Measurements from ENCODE around the gene CDH26.

DNA sequence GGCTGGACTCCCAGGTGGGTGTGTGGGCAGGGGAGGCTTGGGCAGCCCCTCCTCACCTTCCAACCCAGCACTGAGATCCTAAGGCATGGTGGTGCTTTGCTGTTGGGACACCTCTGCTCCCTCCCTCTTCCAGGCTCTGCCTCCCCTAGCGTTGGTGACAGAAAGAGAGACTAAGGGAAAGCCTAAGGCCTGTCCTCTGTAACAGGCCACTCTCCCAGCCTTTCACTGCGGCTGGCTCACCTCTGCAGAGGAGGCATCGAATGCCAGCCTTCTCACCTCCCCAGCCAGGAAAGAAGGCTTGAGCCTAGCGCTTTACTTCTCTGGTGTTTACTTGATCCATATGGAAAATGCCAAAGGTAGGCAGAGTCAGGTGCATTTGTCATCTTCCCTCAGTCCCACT, 3.5 kb upstream of the CDH26 start:
- TF ChIP-seq CTCF (IDR thresholded peaks at IDR 0.05) (no peak), POLR2A (IDR thresholded peaks at IDR 0.05) (no peak)
